Stimulated activated CD8-positive, alpha-beta memory T cell treated with anti-CD3 and anti-CD28 coated beads, Interleukin-15, amount 100 ng/mL, for 1 hour (primary cell): ENCODE results near the gene TTC28.

ENCODE experiments used
- DNase-seq: peaks from one replicate; pipeline ENCODE4 v3.0.0-alpha.2; 2020; ENCODE audit warnings: low read depth

Gene TTC28

GRCh38 chr22:28001171-28001835 is 678.3 kb downstream of the TTC28 start:
- DNase-seq: no peak

- no peak for DNase-seq
Observed at GRCh38 chr22:28000361-28000760, 679.3 kb downstream of the TTC28 start.

- no peak for DNase-seq
Observed at GRCh38 chr22:27999876-28000275, 679.8 kb downstream of the TTC28 start.

- DNase-seq: no peak
Observed at GRCh38 chr22:27998511-27999410, 680.9 kb downstream of the TTC28 start.

- no peak for DNase-seq
Observed at GRCh38 chr22:27997538-27997937, 682.1 kb downstream of the TTC28 start.

GRCh38 chr22:27996981-27997380 is 682.7 kb downstream of the TTC28 start:
- DNase-seq: no peak

- DNase-seq: no peak
Observed at GRCh38 chr22:27996529-27996925, 683.1 kb downstream of the TTC28 start.

- no peak for DNase-seq
Observed at GRCh38 chr22:27995801-27996528, 683.7 kb downstream of the TTC28 start.

GRCh38 chr22:27994481-27995331 is 684.9 kb downstream of the TTC28 start:
- DNase-seq: no peak

- DNase-seq: no peak
Observed at GRCh38 chr22:27993774-27994350, 685.8 kb downstream of the TTC28 start.

- no peak for DNase-seq
Observed at GRCh38 chr22:27993201-27993635, 686.4 kb downstream of the TTC28 start.

GRCh38 chr22:27992294-27993165 is 687.1 kb downstream of the TTC28 start:
- no peak for DNase-seq

- DNase-seq: no peak
Observed at GRCh38 chr22:27991586-27992293, 687.9 kb downstream of the TTC28 start.

- DNase-seq: no peak
Observed at GRCh38 chr22:27990879-27991278, 688.8 kb downstream of the TTC28 start.

- no peak for DNase-seq
Observed at GRCh38 chr22:27990451-27990840, 689.2 kb downstream of the TTC28 start.

- no peak for DNase-seq
Observed at GRCh38 chr22:27989758-27990450, 689.7 kb downstream of the TTC28 start.

- DNase-seq: no peak
Observed at GRCh38 chr22:27988704-27989103, 690.9 kb downstream of the TTC28 start.

GRCh38 chr22:27987557-27987956 is 692.1 kb downstream of the TTC28 start:
- no peak for DNase-seq

GRCh38 chr22:27986937-27987336 is 692.7 kb downstream of the TTC28 start:
- no peak for DNase-seq
